ENCODE results near the gene ZNF280D. TPM values are rescaled to one million over a fixed set of nuclear protein-coding genes. Genes with fewer than 3 reads are reported as not detected.

The ZNF280D gene
- total and polyA plus RNA-seq, 2 of the 4 experiments (the other 2 are of a cell fraction), result 8.3 to 21.0 TPM

GRCh38 chr15:56729561-56729960, 3.7 kb downstream of the ZNF280D start:
- H4K5ac ChIP-seq (ENCODE audit: low read depth, low read length), result no peak overlapping the region
- peaks cover 3% of the 10 kb centered on the region for H3K4me1 ChIP-seq (ENCODE audit: control insufficient read depth, insufficient read depth, low read length)
- H4K8ac ChIP-seq (ENCODE audit: low read depth in 2 of 2, low read length in 2 of 2), result no peak overlapping the region
- no peak overlapping the region for H4K91ac ChIP-seq (ENCODE audit: insufficient read depth, low read depth, low read length)
- no peak overlapping the region for H2BK15ac ChIP-seq (ENCODE audit: low read depth, low read length)
- no TSS peak for BruUV-seq (replicated peaks)
- no peaks in the 10 kb centered on the region for H3K27me3 ChIP-seq (ENCODE audit: control insufficient read depth, insufficient read depth, low read length)
- dilution Hi-C loops (cut with HindIII; ENCODE audit: low sequenced_read_pairs, unreplicated experiment), result no loop called here
- POLR2A ChIA-PET (ENCODE audit: unreplicated experiment), result no interaction called here
- H2AK5ac ChIP-seq (ENCODE audit: low read depth, low read length), result no peak overlapping the region
- H3K79me1 ChIP-seq (ENCODE audit: low read depth in 1 of 2, low read length in 2 of 2), result peaks cover 18 to 67% of the 10 kb centered on the region in 2 experiments
- no peak overlapping the region; the same call in 1 of the 2 replicates for H3K23ac ChIP-seq (ENCODE audit: low read depth, low read length)
- H3K9ac ChIP-seq (ENCODE audit: low read depth, low read length), result no peak overlapping the region
- peaks cover 3% of the 10 kb centered on the region; the same call in 1 of the 2 replicates for H4K20me1 ChIP-seq (ENCODE audit: insufficient read depth, low read length)
- no peak overlapping the region for H2BK20ac ChIP-seq (ENCODE audit: low read depth, low read length)
- in situ Hi-C loops (cut with MboI; ENCODE audit: low sequenced_read_pairs), result no loop called here
- intact Hi-C loops (cut with micrococcal nuclease), result no loop called here
- H3K9me3 ChIP-seq (ENCODE audit: control insufficient read depth, insufficient read depth, low read length), result no peaks in the 10 kb centered on the region
- no peak overlapping the region for H2AK9ac ChIP-seq (replicated peaks; ENCODE audit: low read depth, low read length, poor library complexity)
- H3K36me3 ChIP-seq (ENCODE audit: control insufficient read depth, insufficient read depth, low read length), result peaks cover 3% of the 10 kb centered on the region; the same call in 1 of the 2 replicates
- no peak overlapping the region for H2AFZ ChIP-seq (replicated peaks; ENCODE audit: low read length, poor library complexity)
- no peak for DNase-seq
- H3K4ac ChIP-seq (ENCODE audit: low read depth, low read length), result no peak overlapping the region
- no peak overlapping the region for H3K56ac ChIP-seq (ENCODE audit: extremely low read depth, insufficient read depth, low read length)
- ATAC-seq (ENCODE audit: low read depth), result no peak
- H2BK120ac ChIP-seq (ENCODE audit: low read depth, low read length), result no peak overlapping the region
- no peak overlapping the region for H3K18ac ChIP-seq (ENCODE audit: low read depth, low read length)
- TF ChIP-seq RFX5 (IDR thresholded peaks at IDR 0.05; ENCODE audit: low read depth, low read length) (no peak), POLR2A (IDR thresholded peaks at IDR 0.05; ENCODE audit: low read depth, low read length) (no peak), MAFK (IDR thresholded peaks at IDR 0.05; ENCODE audit: low read depth, low read length) (no peak), FOS (IDR thresholded peaks at IDR 0.05; ENCODE audit: low read depth, low read length) (no peak), NFE2L2 (IDR thresholded peaks at IDR 0.05; ENCODE audit: low read depth, low read length) (no peak), MAZ (IDR thresholded peaks at IDR 0.05; ENCODE audit: borderline replicate concordance, low read depth, low read length) (no peak), USF2 (IDR thresholded peaks at IDR 0.05; ENCODE audit: low read depth, low read length) (no peak), RAD21 (IDR thresholded peaks at IDR 0.05; ENCODE audit: low read length) (no peak), CEBPB (IDR thresholded peaks at IDR 0.05; ENCODE audit: low read depth, low read length) (no peak)
- TF ChIP-seq, protein P1, sequence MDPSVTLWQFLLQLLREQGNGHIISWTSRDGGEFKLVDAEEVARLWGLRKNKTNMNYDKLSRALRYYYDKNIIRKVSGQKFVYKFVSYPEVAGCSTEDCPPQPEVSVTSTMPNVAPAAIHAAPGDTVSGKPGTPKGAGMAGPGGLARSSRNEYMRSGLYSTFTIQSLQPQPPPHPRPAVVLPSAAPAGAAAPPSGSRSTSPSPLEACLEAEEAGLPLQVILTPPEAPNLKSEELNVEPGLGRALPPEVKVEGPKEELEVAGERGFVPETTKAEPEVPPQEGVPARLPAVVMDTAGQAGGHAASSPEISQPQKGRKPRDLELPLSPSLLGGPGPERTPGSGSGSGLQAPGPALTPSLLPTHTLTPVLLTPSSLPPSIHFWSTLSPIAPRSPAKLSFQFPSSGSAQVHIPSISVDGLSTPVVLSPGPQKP (IDR thresholded peaks at IDR 0.05; ENCODE audit: borderline replicate concordance, low read depth, low read length), result no peak
- no peak overlapping the region for H3K4me2 ChIP-seq (ENCODE audit: low read depth, low read length)
- no peaks in the 10 kb centered on the region; the same call in 1 of the 2 replicates for H3K9me1 ChIP-seq (ENCODE audit: insufficient read depth, low read length)
- WGBS, 2 experiments (ENCODE audit: extremely low coverage in 2 of 2, insufficient read length in 1 of 2), result 100% methylated on average over 1 of the region's 2 CpGs; no CpG with 5 or more reads in 1 of the 2 experiments
- H2BK5ac ChIP-seq (ENCODE audit: low read depth, low read length, poor library complexity, severe bottlenecking), result no peak overlapping the region
- no peak overlapping the region for H3K4me3 ChIP-seq (ENCODE audit: insufficient read depth, low read depth, low read length)
- H3K27ac ChIP-seq (ENCODE audit: insufficient read depth, low read length), result no peak overlapping the region
- no peak overlapping the region for H3K14ac ChIP-seq (replicated peaks; ENCODE audit: low read depth, low read length)
- CTCF ChIA-PET, result interaction anchor here (0.5 kb wide), 1 partner anchor 369 kb away, joined by 3 read pairs; no protein-coding TSS in a partner anchor
